ENCODE measurements around the gene C15orf61. TPM values are rescaled to one million over a fixed set of nuclear protein-coding genes. Genes with fewer than 3 reads are reported as not detected.

The C15orf61 gene
- total RNA-seq, 3 donors from 2014 or later = 3.8 to 24.3 (median 4.6) TPM

GRCh38 chr15:67558502-67558901 lies 37.6 kb downstream of the C15orf61 start:
- no peak for DNase-seq (ENCODE audit: low spot score in 2 of 2)
- no peaks in the 10 kb centered on the region for H3K36me3 ChIP-seq
- H3K27ac ChIP-seq = no peak overlapping the region
- no peaks in the 10 kb centered on the region for H3K4me1 ChIP-seq
- TF ChIP-seq CTCF (IDR thresholded peaks at IDR 0.05) = no peak
- no peak for TF ChIP-seq POLR2AphosphoS5 (IDR thresholded peaks at IDR 0.05)
- no peak for TF ChIP-seq POLR2A (IDR thresholded peaks at IDR 0.05)
- H3K27me3 ChIP-seq = no peaks in the 10 kb centered on the region
- H3K4me3 ChIP-seq = no peak overlapping the region
- intact Hi-C loops (cut with DNase I; ENCODE audit: low total_unique reads) = loop anchor here (10.0 kb wide), 1 partner anchor 1136 kb away; no protein-coding TSS in a partner anchor
- H3K9me3 ChIP-seq = no peaks in the 10 kb centered on the region

- Histone ChIP-seq H3K4me3 (no peak overlapping the region), H3K36me3 (no peaks in the 10 kb centered on the region), H3K4me1 (no peaks in the 10 kb centered on the region), H3K27ac (no peak overlapping the region), H3K27me3 (no peaks in the 10 kb centered on the region), H3K9me3 (no peaks in the 10 kb centered on the region)
- intact Hi-C loops (cut with DNase I; ENCODE audit: low total_unique reads) = loop anchor here (10.0 kb wide), 1 partner anchor 1136 kb away; no protein-coding TSS in a partner anchor
- TF ChIP-seq POLR2AphosphoS5 (IDR thresholded peaks at IDR 0.05) (no peak), CTCF (IDR thresholded peaks at IDR 0.05) (no peak), POLR2A (IDR thresholded peaks at IDR 0.05) (no peak)
- DNase-seq (ENCODE audit: low spot score in 2 of 2) = no peak
Observed at GRCh38 chr15:67559158-67559557, 38.2 kb downstream of the C15orf61 start.

GRCh38 chr15:67559576-67559975 lies 38.6 kb downstream of the C15orf61 start:
- TF ChIP-seq CTCF (IDR thresholded peaks at IDR 0.05) = no peak

GRCh38 chr15:67560320-67560719 lies 39.4 kb downstream of the C15orf61 start:
- Histone ChIP-seq H3K36me3 (no peaks in the 10 kb centered on the region), H3K4me1 (no peaks in the 10 kb centered on the region), H3K27ac (no peak overlapping the region), H3K4me3 (no peak overlapping the region), H3K27me3 (no peaks in the 10 kb centered on the region), H3K9me3 (no peaks in the 10 kb centered on the region)
- TF ChIP-seq POLR2A (IDR thresholded peaks at IDR 0.05) = no peak
- no peak for TF ChIP-seq POLR2AphosphoS5 (IDR thresholded peaks at IDR 0.05)
- no peak for TF ChIP-seq CTCF (IDR thresholded peaks at IDR 0.05)
- no peak for DNase-seq (ENCODE audit: low spot score in 2 of 2)
- intact Hi-C loops (cut with DNase I; ENCODE audit: low total_unique reads) = no loop called here

More at GRCh38 chr15:67559576-67559975, 38.6 kb downstream of the C15orf61 start:
- H3K4me1 ChIP-seq = no peaks in the 10 kb centered on the region
- H3K27ac ChIP-seq = no peak overlapping the region
- intact Hi-C loops (cut with DNase I; ENCODE audit: low total_unique reads) = loop anchor here (10.0 kb wide), 1 partner anchor 1135 kb away; no protein-coding TSS in a partner anchor
- H3K4me3 ChIP-seq = no peak overlapping the region
- no peaks in the 10 kb centered on the region for H3K9me3 ChIP-seq
- H3K27me3 ChIP-seq = no peaks in the 10 kb centered on the region
- no peaks in the 10 kb centered on the region for H3K36me3 ChIP-seq
- no peak for DNase-seq (ENCODE audit: low spot score in 2 of 2)

- TF ChIP-seq CTCF (IDR thresholded peaks at IDR 0.05) = no peak
- no peak for TF ChIP-seq POLR2A (IDR thresholded peaks at IDR 0.05)
- TF ChIP-seq POLR2AphosphoS5 (IDR thresholded peaks at IDR 0.05) = no peak
- Histone ChIP-seq H3K9me3 (no peaks in the 10 kb centered on the region), H3K4me3 (no peak overlapping the region), H3K36me3 (no peaks in the 10 kb centered on the region), H3K27me3 (no peaks in the 10 kb centered on the region), H3K27ac (no peak overlapping the region), H3K4me1 (no peaks in the 10 kb centered on the region)
- DNase-seq (ENCODE audit: low spot score in 2 of 2) = no peak
- intact Hi-C loops (cut with DNase I; ENCODE audit: low total_unique reads) = no loop called here
Observed at GRCh38 chr15:67563092-67563491, 42.2 kb downstream of the C15orf61 start.
